ENCODE measurements around the gene MLIP. TPM values are rescaled to one million over a fixed set of nuclear protein-coding genes. Genes with fewer than 3 reads are reported as not detected.
A peak's percentile ranks its signal among the peaks of the same experiment; 100 is the strongest.
"Not testable (repeated sequence)": the region's sequence is repeated elsewhere in the genome, so short reads cannot be mapped to it uniquely, and the experiment has no call there.

The MLIP gene, protein sequence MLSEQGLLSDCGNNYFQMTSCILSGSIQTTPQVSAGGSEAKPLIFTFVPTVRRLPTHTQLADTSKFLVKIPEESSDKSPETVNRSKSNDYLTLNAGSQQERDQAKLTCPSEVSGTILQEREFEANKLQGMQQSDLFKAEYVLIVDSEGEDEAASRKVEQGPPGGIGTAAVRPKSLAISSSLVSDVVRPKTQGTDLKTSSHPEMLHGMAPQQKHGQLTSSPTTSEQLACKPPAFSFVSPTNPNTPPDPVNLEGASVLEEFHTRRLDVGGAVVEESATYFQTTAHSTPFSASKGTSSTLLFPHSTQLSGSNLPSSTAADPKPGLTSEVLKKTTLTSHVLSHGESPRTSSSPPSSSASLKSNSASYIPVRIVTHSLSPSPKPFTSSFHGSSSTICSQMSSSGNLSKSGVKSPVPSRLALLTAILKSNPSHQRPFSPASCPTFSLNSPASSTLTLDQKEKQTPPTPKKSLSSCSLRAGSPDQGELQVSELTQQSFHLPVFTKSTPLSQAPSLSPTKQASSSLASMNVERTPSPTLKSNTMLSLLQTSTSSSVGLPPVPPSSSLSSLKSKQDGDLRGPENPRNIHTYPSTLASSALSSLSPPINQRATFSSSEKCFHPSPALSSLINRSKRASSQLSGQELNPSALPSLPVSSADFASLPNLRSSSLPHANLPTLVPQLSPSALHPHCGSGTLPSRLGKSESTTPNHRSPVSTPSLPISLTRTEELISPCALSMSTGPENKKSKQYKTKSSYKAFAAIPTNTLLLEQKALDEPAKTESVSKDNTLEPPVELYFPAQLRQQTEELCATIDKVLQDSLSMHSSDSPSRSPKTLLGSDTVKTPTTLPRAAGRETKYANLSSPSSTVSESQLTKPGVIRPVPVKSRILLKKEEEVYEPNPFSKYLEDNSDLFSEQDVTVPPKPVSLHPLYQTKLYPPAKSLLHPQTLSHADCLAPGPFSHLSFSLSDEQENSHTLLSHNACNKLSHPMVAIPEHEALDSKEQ
- total RNA-seq, result 1 to 10 TPM; 2.1 to 2.7 TPM
- long read RNA-seq, result 0 reads

GRCh38 chr6:54111341-54112045 is at the start of gene MLIP:
Gene MLIP, plus strand, starts transcription at chr6:54111443. Its CDS starts 37 bp downstream, at chr6:54111480.
- intact Hi-C loops (cut with DNase I, micrococcal nuclease), result no loop called here
- DNase-seq (no peak), ATAC-seq (no peak)

DNA sequence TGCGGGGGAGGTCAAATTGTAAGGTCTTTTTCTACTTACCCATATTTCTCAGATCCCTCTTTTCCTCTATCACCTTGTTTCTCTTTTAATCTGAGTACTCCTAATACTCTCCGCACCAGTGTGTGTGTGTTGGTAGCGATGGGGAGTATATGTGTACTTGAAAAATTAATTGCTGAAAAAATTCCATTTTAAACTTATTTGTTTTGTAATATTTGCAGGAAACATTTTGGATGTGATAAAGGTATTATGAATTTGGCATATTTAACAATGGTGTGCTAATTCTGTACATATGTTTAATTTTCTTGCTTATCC is 48.1 kb upstream of the MLIP start:
- DNase-seq (no peak), ATAC-seq (no peak)
- intact Hi-C loops (cut with DNase I, micrococcal nuclease), result no loop called here

- intact Hi-C loops (cut with DNase I, micrococcal nuclease), result no loop called here
- no peak for ATAC-seq
Measured at GRCh38 chr6:54068694-54069093, 42.5 kb upstream of the MLIP start.

DNA sequence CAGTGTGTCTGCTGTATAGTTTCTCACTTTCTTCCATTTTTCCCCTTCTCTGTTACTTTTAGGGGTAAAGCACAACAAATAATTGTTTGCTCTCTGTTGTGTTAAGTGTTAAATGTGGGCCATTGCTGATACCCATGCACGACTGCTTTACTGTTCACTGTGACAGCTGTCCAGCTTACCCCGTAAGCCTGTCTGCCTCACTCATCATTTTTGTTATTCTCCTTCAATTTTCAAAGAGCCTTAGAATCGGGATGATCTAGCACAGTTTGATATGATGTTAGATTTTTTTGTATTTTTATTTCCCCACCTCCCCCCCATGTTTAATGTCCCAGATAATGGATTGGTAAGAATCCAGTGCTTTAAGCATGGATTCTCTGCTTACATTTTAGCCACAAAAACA is 41.2 kb upstream of the MLIP start:
- intact Hi-C loops (cut with DNase I, micrococcal nuclease), result no loop called here
- DNase-seq, result no peak
- ATAC-seq, result no peak

More at GRCh38 chr6:54068694-54069093, 42.5 kb upstream of the MLIP start:
- no peak for DNase-seq

DNA sequence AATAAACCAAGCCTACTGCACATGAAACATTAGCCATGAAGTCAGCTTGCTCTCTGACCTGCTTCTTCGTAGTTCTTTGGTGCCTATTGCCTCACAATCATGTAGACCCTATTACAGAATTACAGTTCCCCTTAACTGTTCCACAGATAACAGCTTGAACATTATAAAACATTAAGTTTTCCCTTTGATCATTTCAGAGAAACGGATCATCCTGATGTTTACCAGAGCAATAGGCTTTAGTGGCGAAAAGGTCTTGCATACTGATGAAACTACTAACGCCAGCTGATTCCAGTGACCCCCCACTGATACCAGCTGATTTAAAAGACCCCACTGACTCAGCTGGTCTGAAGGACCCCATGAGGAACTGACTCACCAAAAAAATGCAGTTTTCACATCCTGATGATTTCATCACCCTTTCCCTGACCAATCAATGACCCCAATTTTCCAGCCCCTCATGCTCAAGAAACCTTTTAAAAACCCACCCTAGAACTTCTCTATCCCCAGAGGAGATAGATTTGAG is 39.4 kb upstream of the MLIP start:
- ATAC-seq (no peak), DNase-seq (no peak)
- intact Hi-C loops (cut with DNase I, micrococcal nuclease), result no loop called here

DNA sequence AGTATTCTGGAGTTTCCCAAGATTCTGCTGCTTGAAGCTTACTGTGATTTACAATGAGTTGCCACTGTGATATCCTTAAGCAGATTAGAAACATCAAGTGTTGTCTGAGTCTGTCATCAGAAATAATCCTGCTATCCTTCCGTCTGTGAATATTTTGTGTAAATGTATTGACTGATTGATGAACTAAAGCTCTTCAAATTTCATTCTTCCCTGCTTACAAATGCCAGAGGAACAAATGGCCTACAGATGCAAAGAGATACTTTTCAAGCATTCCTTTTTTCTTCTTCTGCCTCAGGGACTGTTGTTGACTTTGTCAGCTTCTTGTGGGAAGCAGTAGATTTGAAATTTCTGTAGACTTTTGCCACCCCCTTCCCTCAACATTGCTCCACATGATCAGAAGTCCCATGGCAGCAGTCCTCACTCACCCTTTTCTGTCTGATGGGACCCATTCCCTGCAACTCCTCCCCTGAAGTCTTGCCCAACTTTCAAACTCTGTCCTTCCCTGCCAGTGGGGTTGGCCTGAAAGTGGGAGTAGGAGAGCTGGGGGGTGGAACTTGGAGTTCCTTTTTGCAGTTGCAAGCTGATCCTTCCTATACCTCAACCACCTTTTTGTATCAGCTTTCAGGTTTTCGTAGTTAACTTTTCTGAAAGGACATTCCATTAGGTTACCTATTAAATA is 38.5 kb upstream of the MLIP start:
- ATAC-seq (no peak), DNase-seq (no peak)
- intact Hi-C loops (cut with DNase I, micrococcal nuclease), result no loop called here

GRCh38 chr6:54073487-54073886 is 37.8 kb upstream of the MLIP start:
- DNase-seq (no peak), ATAC-seq (no peak)
- intact Hi-C loops (cut with DNase I, micrococcal nuclease), result no loop called here

DNA sequence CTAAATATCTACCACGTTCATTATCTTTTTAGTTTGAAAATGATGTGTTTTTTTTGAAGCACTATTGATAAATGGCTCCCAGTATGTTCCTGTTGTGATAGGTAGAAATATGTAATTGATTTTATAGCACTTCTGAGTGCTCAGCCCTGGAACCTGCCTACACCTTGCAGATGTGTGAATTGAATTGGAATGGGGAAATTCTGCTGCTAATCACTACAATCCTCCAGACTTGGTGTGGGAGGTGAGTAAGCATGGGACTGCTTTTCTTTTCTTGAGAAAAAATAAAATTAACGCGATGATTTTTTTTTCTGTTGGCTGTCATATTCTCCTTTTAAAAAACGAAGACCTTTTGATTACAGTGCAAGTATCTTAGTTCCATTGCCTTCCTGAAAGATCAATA is 37.1 kb upstream of the MLIP start:
- intact Hi-C loops (cut with DNase I, micrococcal nuclease), result no loop called here
- DNase-seq (no peak), ATAC-seq (no peak)

- ATAC-seq, result no peak
- intact Hi-C loops (cut with DNase I, micrococcal nuclease), result no loop called here
- DNase-seq, result no peak
Measured at GRCh38 chr6:54074578-54075195, 36.6 kb upstream of the MLIP start.

GRCh38 chr6:54076159-54076789 is 35.0 kb upstream of the MLIP start:
- intact Hi-C loops (cut with DNase I, micrococcal nuclease), result no loop called here
- DNase-seq (no peak), ATAC-seq (no peak)

- DNase-seq (peak; percentile 29 to 31), ATAC-seq (peak; percentile 37)
- intact Hi-C loops (cut with DNase I, micrococcal nuclease), result not testable (repeated sequence)
Measured at GRCh38 chr6:54081499-54081898, 29.7 kb upstream of the MLIP start.

DNA sequence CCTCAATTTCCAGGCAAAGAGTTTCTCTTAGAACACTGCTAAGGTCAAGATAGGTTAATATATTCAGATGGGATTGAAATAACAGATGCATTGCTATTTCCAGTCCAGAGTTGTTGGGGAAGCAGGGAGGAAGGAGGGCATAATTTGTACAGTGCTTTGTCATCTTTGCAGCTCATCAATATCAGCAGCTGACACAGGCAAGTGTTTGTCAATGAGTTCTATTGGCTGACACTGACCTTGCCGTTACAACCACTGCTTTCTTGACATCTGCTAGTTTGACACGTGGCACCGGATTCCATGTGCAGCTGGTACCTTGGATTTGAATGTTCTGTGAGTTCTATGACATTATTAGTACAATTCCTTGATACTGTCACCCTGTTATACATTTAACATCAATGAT is 28.0 kb upstream of the MLIP start:
- no peak for DNase-seq

DNA sequence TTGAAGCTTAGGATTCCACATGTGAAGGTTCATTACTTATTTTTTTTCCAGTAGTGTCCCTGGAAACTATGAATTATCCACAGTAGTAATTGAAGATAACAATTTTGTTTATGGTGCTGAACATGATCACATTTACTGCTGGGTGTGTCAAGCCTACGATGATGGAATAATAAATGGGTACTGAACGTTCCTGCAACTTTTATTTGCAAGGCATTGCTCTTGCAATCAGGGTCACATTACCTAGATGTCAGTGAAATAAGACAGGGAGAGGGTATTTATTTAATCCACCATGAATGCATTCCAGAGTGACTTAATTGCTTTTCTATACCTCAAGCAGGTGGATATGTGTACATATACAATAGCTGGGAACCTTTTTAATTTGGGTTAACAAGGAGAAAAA is 27.0 kb upstream of the MLIP start:
- ATAC-seq (peak; percentile 92), DNase-seq (no peak)
- intact Hi-C loops (cut with DNase I, micrococcal nuclease), result no loop called here

More for the DNA sequence above, 28.0 kb upstream of the MLIP start:
- intact Hi-C loops (cut with DNase I, micrococcal nuclease), result no loop called here
- no peak for ATAC-seq

- intact Hi-C loops (cut with DNase I, micrococcal nuclease), result no loop called here
- DNase-seq (no peak), ATAC-seq (no peak)
Measured at GRCh38 chr6:54085047-54085446, 26.2 kb upstream of the MLIP start.

DNA sequence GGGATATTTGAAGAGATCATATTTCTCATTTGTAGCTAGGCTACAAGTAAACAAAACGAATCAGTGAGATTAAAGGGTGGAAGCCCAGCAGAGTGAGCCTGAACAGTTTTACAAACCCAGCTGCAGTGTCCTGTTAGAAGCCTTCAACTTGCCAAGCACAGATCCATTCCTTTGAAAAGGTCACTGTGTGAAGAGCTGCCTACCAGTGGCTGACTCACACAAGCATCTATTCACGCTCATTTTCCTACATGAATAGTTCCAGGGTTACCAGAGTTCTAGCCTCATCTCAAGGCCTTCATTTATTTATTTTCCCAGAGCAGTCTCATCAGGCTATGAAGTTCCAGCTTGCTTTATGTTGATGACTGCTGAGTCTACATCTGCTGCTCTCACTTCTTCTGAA is 25.7 kb upstream of the MLIP start:
- peak; percentile 27 for ATAC-seq

DNA sequence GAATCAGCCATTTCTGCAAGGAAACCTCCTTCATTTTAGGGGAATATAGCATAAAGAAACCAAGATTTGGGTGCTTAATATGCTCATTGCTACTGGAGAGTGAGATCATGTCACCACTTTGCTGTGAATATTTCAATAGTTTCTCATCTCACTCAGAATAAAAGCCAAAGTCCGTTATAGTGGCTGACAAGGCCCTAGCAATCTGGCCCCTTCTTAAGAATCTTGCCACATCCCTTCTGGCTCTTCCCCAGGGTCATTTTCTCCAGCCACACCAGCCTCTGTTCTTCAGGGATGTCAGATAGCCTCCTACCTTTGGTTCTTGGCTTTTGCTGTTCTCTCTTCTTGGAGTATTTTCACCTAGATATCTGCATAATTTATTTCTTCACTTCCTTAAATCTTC is 24.8 kb upstream of the MLIP start:
- intact Hi-C loops (cut with DNase I, micrococcal nuclease), result no loop called here
- no peak for ATAC-seq
- no peak for DNase-seq

More for the DNA sequence above, 25.7 kb upstream of the MLIP start:
- intact Hi-C loops (cut with DNase I, micrococcal nuclease), result no loop called here
- no peak for DNase-seq

GRCh38 chr6:54087721-54088120 is 23.5 kb upstream of the MLIP start:
- DNase-seq, result no peak
- intact Hi-C loops (cut with DNase I, micrococcal nuclease), result no loop called here
- ATAC-seq, result no peak
